SK-N-SH treated with all-trans-retinoic acid at 6 μM for 48 hours (cell line): ENCODE data around the gene VRK3.

ENCODE experiments used
- ARNTL ChIP-seq: fragments of 450-650 bp; formaldehyde crosslinking; IDR thresholded peaks from 2 replicates; pipeline ENCODE4 v1.5.0; 2020; ENCODE audit warnings: low read depth, mild to moderate bottlenecking, moderate library complexity, borderline replicate concordance
- PATZ1 ChIP-seq: fragments of 250-450 bp; sonication (Bioruptor Pico); IDR thresholded peaks from 2 replicates; pipeline ENCODE4 v1.8.0; 2020; ENCODE audit warnings: mild to moderate bottlenecking, moderate library complexity, borderline replicate concordance
- TF ChIP-seq, protein P1 (sequence below): fragments of 250-450 bp; sonication (Bioruptor Pico); IDR thresholded peaks from 2 replicates; pipeline ENCODE4 v1.5.1; 2021; ENCODE audit warnings: mild to moderate bottlenecking, moderate library complexity

DNA sequence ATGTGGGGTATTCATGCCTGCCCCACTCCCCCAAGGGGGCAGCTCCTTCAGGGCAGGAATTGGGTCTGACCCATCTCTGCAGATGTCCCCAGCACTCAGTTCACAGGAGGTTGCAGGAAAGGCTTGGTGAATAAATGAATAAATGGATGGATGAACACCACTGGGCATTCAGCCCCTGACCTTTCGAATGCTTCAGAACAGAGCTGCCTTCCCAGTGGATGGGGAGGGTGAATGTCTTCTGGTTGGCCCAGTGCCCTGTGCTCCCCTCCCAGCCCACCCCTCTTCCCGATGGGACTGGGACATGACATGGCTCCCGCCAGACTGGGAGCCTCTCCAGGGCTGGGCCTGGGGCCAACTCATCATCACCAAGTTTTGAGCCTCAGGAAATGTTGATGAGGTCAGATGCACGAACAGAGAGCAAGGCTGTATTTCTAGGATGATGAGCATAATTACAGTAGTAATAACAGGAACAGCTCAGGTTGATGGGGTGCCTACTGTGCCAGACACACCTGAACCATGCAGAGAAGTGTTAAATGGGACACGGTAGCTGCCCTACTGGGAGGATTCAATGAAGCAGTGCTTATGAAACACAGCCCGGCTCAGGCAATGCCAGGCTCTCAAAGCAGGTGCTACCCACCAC lies 25.7 kb downstream of the VRK3 start:
- TF ChIP-seq ARNTL (no peak), PATZ1 (no peak)
- TF ChIP-seq, protein P1, sequence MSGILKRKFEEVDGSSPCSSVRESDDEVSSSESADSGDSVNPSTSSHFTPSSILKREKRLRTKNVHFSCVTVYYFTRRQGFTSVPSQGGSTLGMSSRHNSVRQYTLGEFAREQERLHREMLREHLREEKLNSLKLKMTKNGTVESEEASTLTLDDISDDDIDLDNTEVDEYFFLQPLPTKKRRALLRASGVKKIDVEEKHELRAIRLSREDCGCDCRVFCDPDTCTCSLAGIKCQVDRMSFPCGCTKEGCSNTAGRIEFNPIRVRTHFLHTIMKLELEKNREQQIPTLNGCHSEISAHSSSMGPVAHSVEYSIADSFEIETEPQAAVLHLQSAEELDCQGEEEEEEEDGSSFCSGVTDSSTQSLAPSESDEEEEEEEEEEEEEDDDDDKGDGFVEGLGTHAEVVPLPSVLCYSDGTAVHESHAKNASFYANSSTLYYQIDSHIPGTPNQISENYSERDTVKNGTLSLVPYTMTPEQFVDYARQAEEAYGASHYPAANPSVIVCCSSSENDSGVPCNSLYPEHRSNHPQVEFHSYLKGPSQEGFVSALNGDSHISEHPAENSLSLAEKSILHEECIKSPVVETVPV (CRISPR knock-in tag), result no peak
